Breast epithelium (tissue), 4 donors: ENCODE measurements around the gene NUB1. TPM values are rescaled to one million over a fixed set of nuclear protein-coding genes. Genes with fewer than 3 reads are reported as not detected.

ENCODE experiments used
- DNase-seq, 2 donors: peaks; one replicate each; pipeline ENCODE4 v3.0.0-alpha.2; 2019; ENCODE audit warnings: low spot score in 2 of 2
- H3K27ac ChIP-seq, 2 donors: fragments of 200-600 bp; sonication (generic) in 1 of 2; one replicate each; pipeline ENCODE4 v1.5.1; 2016 to 2019; ENCODE audit warnings: mild to moderate bottlenecking in 1 of 2
- H3K27me3 ChIP-seq, 2 donors: fragments of 200-600 bp; sonication (generic) in 1 of 2; one replicate each; pipeline versions ENCODE4 v1.5.1 to v1.6.0; 2017 to 2019; ENCODE audit warnings: control low read depth in 1 of 2, mild to moderate bottlenecking in 1 of 2
- H3K36me3 ChIP-seq: fragments of 200-600 bp; one replicate; pipeline ENCODE4 v1.5.1; 2019
- H3K4me1 ChIP-seq, 2 donors: fragments of 200-600 bp; sonication (generic); one replicate each; pipeline ENCODE4 v1.5.1; 2016 to 2019; ENCODE audit warnings: control low read depth in 1 of 2
- H3K4me3 ChIP-seq, 3 donors: fragments of 200-600 bp; sonication (generic); 1 replicate in 2 of 3; 2 replicates in 1 of 3; pipeline ENCODE4 v1.5.1; 2016 to 2019; ENCODE audit warnings: mild to moderate bottlenecking in 3 of 3, moderate library complexity in 2 of 3
- H3K9me3 ChIP-seq, 2 donors: fragments of 200-600 bp; sonication (generic) in 1 of 2; one replicate each; pipeline ENCODE4 v1.5.1; 2016 to 2019; ENCODE audit warnings: control low read depth in 1 of 2
- CTCF ChIP-seq, 3 donors: fragments of 450-650 bp; IDR thresholded peaks; one replicate each; pipeline ENCODE4 v1.5.1; 2016 to 2017; ENCODE audit warnings: antibody characterized with exemption in 3 of 3, mild to moderate bottlenecking in 3 of 3, moderate library complexity in 3 of 3
- POLR2A ChIP-seq: fragments of 450-650 bp; IDR thresholded peaks from one replicate; pipeline ENCODE4 v1.6.1; 2016; ENCODE audit warnings: antibody characterized with exemption, mild to moderate bottlenecking, moderate library complexity
- POLR2AphosphoS5 ChIP-seq, 3 donors: sonication (generic); formaldehyde crosslinking; IDR thresholded peaks; one replicate each; pipeline ENCODE4 v1.6.1; 2017; ENCODE audit warnings: antibody characterized with exemption in 3 of 3
- intact Hi-C: fragments of 100-400 bp; cut with DNase I; formaldehyde crosslinking; loops from one replicate; pipeline ENCODE4 v1.15.1; 2023; ENCODE audit warnings: low total_unique reads
- total RNA-seq, 3 donors: library from RNA; depleted of rRNA; stranded (reverse); fragments of >200 nt; gene quantifications; one replicate each; pipeline ENCODE4 v1.1.0, GENCODE V29; 2016

NUB1 gene
- total RNA-seq, 3 donors from 2014 or later = 61.9 to 71.7 (median 62.7) TPM

- H3K9me3 ChIP-seq = no peaks in the 10 kb centered on the region
- H3K27me3 ChIP-seq = no peaks in the 10 kb centered on the region
- TF ChIP-seq CTCF (IDR thresholded peaks at IDR 0.05) = no peak
- no peak for TF ChIP-seq POLR2AphosphoS5 (IDR thresholded peaks at IDR 0.05)
- no peak overlapping the region for H3K27ac ChIP-seq
- H3K36me3 ChIP-seq = no peaks in the 10 kb centered on the region
- no peak for DNase-seq
- no peaks in the 10 kb centered on the region for H3K4me1 ChIP-seq
- no peak overlapping the region for H3K4me3 ChIP-seq
- intact Hi-C loops = no loop called here
Observed at GRCh38 chr7:151327659-151328058, 14.0 kb upstream of the NUB1 start.

GRCh38 chr7:151330181-151330580 is 11.4 kb upstream of the NUB1 start:
- no peak for TF ChIP-seq POLR2A
- no peak for TF ChIP-seq POLR2AphosphoS5 (IDR thresholded peaks at IDR 0.05)
- no peak for TF ChIP-seq CTCF (IDR thresholded peaks at IDR 0.05)
- H3K27me3 ChIP-seq = no peaks in the 10 kb centered on the region
- no peaks in the 10 kb centered on the region for H3K9me3 ChIP-seq
- intact Hi-C loops = no loop called here
- H3K36me3 ChIP-seq = no peaks in the 10 kb centered on the region
- DNase-seq = no peak
- H3K27ac ChIP-seq = no peak overlapping the region
- H3K4me1 ChIP-seq = no peaks in the 10 kb centered on the region
- H3K4me3 ChIP-seq = no peak overlapping the region

- Histone ChIP-seq H3K4me3 (no peak overlapping the region), H3K27ac (no peak overlapping the region), H3K4me1 (no peaks in the 10 kb centered on the region), H3K36me3 (no peaks in the 10 kb centered on the region), H3K27me3 (no peaks in the 10 kb centered on the region), H3K9me3 (no peaks in the 10 kb centered on the region)
- intact Hi-C loops = no loop called here
- TF ChIP-seq POLR2A = no peak
- no peak for TF ChIP-seq CTCF (IDR thresholded peaks at IDR 0.05)
- no peak for TF ChIP-seq POLR2AphosphoS5 (IDR thresholded peaks at IDR 0.05)
- DNase-seq = no peak
Observed at GRCh38 chr7:151330661-151331060, 11.0 kb upstream of the NUB1 start.

GRCh38 chr7:151334628-151335027 is 7.0 kb upstream of the NUB1 start:
- no peak overlapping the region for H3K4me3 ChIP-seq
- DNase-seq = no peak
- H3K27ac ChIP-seq = no peak overlapping the region
- no peak for TF ChIP-seq CTCF (IDR thresholded peaks at IDR 0.05)
- TF ChIP-seq POLR2AphosphoS5 (IDR thresholded peaks at IDR 0.05) = no peak
- TF ChIP-seq POLR2A = no peak
- no peaks in the 10 kb centered on the region for H3K4me1 ChIP-seq
- intact Hi-C loops = no loop called here
- H3K36me3 ChIP-seq = no peaks in the 10 kb centered on the region
- H3K27me3 ChIP-seq = no peaks in the 10 kb centered on the region
- H3K9me3 ChIP-seq = no peaks in the 10 kb centered on the region

- intact Hi-C loops = no loop called here
- no peak for DNase-seq
- Histone ChIP-seq H3K27me3 (no peaks in the 10 kb centered on the region), H3K36me3 (no peaks in the 10 kb centered on the region), H3K4me1 (no peaks in the 10 kb centered on the region), H3K27ac (no peak overlapping the region), H3K9me3 (no peaks in the 10 kb centered on the region), H3K4me3 (no peak overlapping the region)
- no peak for TF ChIP-seq CTCF (IDR thresholded peaks at IDR 0.05)
- no peak for TF ChIP-seq POLR2A
- TF ChIP-seq POLR2AphosphoS5 (IDR thresholded peaks at IDR 0.05) = no peak
Observed at GRCh38 chr7:151336027-151336708, 5.4 kb upstream of the NUB1 start.
